ENCODE data around the gene SPARCL1.
"Not testable (repeated sequence)": the region's sequence is repeated elsewhere in the genome, so short reads cannot be mapped to it uniquely, and the experiment has no call there.

Gene SPARCL1

GRCh38 chr4:87458913-87459312, 70.3 kb downstream of the SPARCL1 start:
- in situ Hi-C loops (cut with HindIII; ENCODE audit: low sequenced_read_pairs): no loop called here

DNA sequence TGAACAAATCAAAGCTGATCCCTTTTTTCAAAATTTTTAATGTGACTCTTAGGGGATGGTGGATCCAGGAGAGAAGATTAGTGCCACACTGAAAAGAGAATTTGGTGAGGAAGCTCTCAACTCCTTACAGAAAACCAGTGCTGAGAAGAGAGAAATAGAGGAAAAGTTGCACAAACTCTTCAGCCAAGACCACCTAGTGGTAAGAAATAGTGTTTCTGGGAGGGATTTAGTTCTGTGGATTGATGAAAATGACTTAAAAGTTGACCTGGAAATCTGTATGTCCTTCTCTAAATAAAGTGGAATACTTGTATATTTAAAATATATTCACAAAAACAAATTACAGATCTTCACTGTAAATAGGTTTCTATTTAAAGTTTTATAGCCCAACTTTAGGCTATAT, 77.6 kb downstream of the SPARCL1 start:
- in situ Hi-C loops (cut with HindIII; ENCODE audit: low sequenced_read_pairs): no loop called here

- in situ Hi-C loops (cut with HindIII; ENCODE audit: low sequenced_read_pairs): not testable (repeated sequence)
Measured at GRCh38 chr4:87446375-87446774, 82.8 kb downstream of the SPARCL1 start.

GRCh38 chr4:87445964-87446363, 83.2 kb downstream of the SPARCL1 start:
- in situ Hi-C loops (cut with HindIII; ENCODE audit: low sequenced_read_pairs): no loop called here

DNA sequence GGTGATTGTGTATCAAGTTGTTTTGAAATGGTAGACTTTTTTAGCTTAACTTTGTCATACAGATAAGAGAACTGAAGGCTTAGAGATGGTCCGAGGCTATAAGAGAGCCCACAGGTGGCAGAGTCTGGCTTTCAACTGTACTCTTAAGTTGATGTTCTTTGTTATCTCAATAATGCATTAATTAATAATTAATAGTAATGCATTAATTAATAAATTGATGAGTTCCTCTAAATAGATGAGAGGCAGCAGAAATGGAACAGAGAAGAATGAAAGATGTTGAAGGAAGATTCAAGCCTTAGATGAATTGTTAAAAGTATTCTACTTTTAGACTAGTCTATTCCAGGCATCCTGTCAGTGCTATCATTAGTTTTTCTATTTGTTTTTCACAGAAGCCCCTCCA, 84.4 kb downstream of the SPARCL1 start:
- in situ Hi-C loops (cut with HindIII; ENCODE audit: low sequenced_read_pairs): no loop called here

GRCh38 chr4:87442889-87443288, 86.3 kb downstream of the SPARCL1 start:
- in situ Hi-C loops (cut with HindIII; ENCODE audit: low sequenced_read_pairs): no loop called here

DNA sequence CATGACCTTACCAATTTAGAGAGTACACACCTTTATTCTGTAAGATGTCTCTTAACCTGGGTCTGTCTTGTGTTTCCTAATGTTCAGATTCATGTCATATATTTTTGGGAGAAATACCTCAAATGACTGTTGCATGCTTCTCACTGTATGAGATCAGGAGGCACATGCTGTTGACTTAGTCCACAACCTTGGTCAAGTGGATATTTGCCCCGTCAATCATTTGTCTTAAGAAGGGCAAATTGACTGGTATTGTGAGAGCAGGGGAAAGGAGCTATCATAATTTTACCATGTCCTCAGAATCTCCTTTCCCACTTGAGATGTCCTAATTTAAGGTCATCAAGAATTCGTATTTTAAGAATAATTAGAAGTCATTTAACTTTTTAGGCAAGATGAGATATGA, 95.8 kb downstream of the SPARCL1 start:
- in situ Hi-C loops (cut with HindIII; ENCODE audit: low sequenced_read_pairs): no loop called here

GRCh38 chr4:87430038-87430437, 99.1 kb downstream of the SPARCL1 start:
- in situ Hi-C loops (cut with HindIII; ENCODE audit: low sequenced_read_pairs): no loop called here

- in situ Hi-C loops (cut with HindIII; ENCODE audit: low sequenced_read_pairs): no loop called here
Measured at GRCh38 chr4:87428979-87429378, 100.2 kb downstream of the SPARCL1 start.

DNA sequence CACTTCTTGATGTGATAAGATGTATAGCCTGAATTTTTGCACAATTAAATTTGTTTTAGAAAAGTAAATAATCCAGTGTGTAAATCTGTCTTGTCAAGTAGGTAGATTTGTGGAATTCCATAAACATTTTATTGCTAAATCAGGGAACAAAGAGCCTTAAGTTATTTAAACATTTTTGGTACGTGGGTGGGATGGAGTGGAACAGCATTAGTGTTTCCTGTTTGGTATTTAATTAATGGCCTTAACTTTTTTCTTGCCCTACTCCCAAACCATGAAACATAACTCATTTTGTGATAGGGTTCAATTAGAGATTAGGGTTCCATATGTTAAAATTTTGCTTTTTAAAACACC, 101.7 kb downstream of the SPARCL1 start:
- in situ Hi-C loops (cut with HindIII; ENCODE audit: low sequenced_read_pairs): no loop called here

DNA sequence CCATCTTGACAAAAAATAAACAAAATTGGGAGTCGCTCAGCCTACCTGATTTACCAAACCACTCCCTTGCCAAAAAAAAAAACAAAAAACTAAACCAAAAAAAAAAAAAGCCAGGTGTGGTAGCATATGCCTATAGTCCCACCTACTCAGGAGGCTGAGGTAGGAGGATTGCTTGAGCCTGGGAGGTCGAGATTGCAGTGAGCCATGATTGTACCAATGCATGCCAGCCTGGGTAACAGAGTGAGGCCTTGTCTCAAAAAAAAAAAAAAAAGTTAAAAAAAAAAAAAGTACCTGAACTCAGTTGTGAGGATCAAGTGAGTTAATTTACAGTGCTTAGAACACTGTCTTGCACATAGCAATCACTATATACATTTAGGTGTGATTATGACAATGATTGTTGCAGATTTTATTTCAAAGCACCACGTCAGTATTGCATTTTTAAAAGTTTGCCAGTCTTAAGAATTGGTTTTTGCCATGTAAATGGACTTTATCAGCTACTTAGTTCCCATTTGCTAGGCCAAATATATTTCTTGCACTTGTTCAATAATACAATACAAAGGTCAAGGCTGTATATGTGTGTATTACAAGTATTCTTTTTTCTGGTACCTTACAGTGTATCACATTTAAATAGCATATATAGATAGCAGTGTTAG, 102.2 kb downstream of the SPARCL1 start:
- in situ Hi-C loops (cut with HindIII; ENCODE audit: low sequenced_read_pairs): no loop called here

DNA sequence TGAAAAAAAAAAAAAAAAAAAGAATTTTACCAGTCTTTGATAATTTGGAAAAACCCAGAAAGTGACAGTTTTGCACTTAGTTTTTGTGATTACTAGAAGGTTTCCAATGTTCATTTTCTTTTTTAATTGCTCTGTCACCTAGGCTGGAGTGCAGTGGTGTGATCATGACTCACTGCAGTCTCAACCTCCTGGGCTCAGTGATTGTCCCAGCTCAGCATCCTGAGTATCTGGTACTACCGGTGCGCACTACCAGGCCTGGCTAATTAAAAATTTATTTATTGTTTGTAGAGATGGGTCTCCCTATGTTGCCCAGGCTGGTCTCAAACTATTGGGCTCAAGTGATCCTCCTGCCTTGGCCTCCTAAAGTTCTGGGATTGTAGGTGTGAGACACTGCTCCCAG, 103.5 kb downstream of the SPARCL1 start:
- in situ Hi-C loops (cut with HindIII; ENCODE audit: low sequenced_read_pairs): no loop called here

DNA sequence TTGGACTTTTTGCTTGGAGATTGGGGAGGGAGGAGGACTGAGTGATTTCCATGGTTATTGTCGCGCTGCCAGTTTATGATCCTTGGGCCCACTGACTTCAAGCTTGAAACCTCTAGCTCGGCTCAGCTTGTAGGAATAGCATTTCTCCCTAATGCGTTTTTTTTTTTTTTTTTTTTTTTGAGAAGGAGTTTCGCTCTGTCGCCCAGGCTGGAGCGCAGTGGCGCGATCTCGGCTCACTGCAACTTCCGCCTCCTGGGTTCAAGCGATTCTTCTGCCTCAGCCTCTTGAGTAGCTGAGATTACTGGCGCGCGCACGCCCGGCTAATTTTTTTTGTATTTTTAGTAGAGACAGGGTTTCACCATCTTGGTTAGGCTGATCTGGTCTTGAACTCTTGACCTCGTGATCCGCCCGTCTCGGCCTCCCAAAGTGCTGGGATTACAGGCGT, 105.1 kb downstream of the SPARCL1 start:
- in situ Hi-C loops (cut with HindIII; ENCODE audit: low sequenced_read_pairs): not testable (repeated sequence)

Data from endothelial cell of hepatic sinusoid (primary cell).